ENCODE results near the gene OBSCN.
"Not testable (repeated sequence)": the region's sequence is repeated elsewhere in the genome, so short reads cannot be mapped to it uniquely, and the experiment has no call there.

Gene OBSCN

GRCh38 chr1:228246216-228246900 lies 38.5 kb downstream of the OBSCN start:
- in situ Hi-C loops (cut with HindIII; ENCODE audit: low sequenced_read_pairs) = loop anchor here (10.0 kb wide), 1 partner anchor 138 kb away; no protein-coding TSS in a partner anchor

GRCh38 chr1:228249513-228250305 lies 41.9 kb downstream of the OBSCN start:
- in situ Hi-C loops (cut with HindIII; ENCODE audit: low sequenced_read_pairs) = loop anchor here (10.0 kb wide), 1 partner anchor 135 kb away; no protein-coding TSS in a partner anchor

- in situ Hi-C loops (cut with HindIII; ENCODE audit: low sequenced_read_pairs) = not testable (repeated sequence)
Measured at GRCh38 chr1:228252476-228252875, 44.6 kb downstream of the OBSCN start.

- in situ Hi-C loops (cut with HindIII; ENCODE audit: low sequenced_read_pairs) = no loop called here
Measured at GRCh38 chr1:228256626-228257375, 49.0 kb downstream of the OBSCN start.

GRCh38 chr1:228258486-228258885 lies 50.6 kb downstream of the OBSCN start:
- in situ Hi-C loops (cut with HindIII; ENCODE audit: low sequenced_read_pairs) = no loop called here

- in situ Hi-C loops (cut with HindIII; ENCODE audit: low sequenced_read_pairs) = no loop called here
Measured at GRCh38 chr1:228259368-228259894, 51.6 kb downstream of the OBSCN start.

GRCh38 chr1:228259951-228260350 lies 52.1 kb downstream of the OBSCN start:
- in situ Hi-C loops (cut with HindIII; ENCODE audit: low sequenced_read_pairs) = no loop called here

GRCh38 chr1:228261706-228262105 lies 53.9 kb downstream of the OBSCN start:
- in situ Hi-C loops (cut with HindIII; ENCODE audit: low sequenced_read_pairs) = no loop called here

GRCh38 chr1:228262475-228262874 lies 54.6 kb downstream of the OBSCN start:
- in situ Hi-C loops (cut with HindIII; ENCODE audit: low sequenced_read_pairs) = no loop called here

- in situ Hi-C loops (cut with HindIII; ENCODE audit: low sequenced_read_pairs) = no loop called here
Measured at GRCh38 chr1:228263636-228264035, 55.8 kb downstream of the OBSCN start.

GRCh38 chr1:228264090-228264829 lies 56.4 kb downstream of the OBSCN start:
- in situ Hi-C loops (cut with HindIII; ENCODE audit: low sequenced_read_pairs) = no loop called here

- in situ Hi-C loops (cut with HindIII; ENCODE audit: low sequenced_read_pairs) = no loop called here
Measured at GRCh38 chr1:228265167-228265566, 57.3 kb downstream of the OBSCN start.

GRCh38 chr1:228267962-228268880 lies 60.4 kb downstream of the OBSCN start:
- in situ Hi-C loops (cut with HindIII; ENCODE audit: low sequenced_read_pairs) = no loop called here

- in situ Hi-C loops (cut with HindIII; ENCODE audit: low sequenced_read_pairs) = no loop called here
Measured at GRCh38 chr1:228268881-228269265, 61.0 kb downstream of the OBSCN start.

GRCh38 chr1:228269431-228269830 lies 61.6 kb downstream of the OBSCN start:
- in situ Hi-C loops (cut with HindIII; ENCODE audit: low sequenced_read_pairs) = not testable (repeated sequence)

- in situ Hi-C loops (cut with HindIII; ENCODE audit: low sequenced_read_pairs) = loop anchor here (10.0 kb wide), 1 partner anchor 505 kb away; no protein-coding TSS in a partner anchor
Measured at GRCh38 chr1:228270032-228270431, 62.2 kb downstream of the OBSCN start.

GRCh38 chr1:228271701-228272251 lies 63.9 kb downstream of the OBSCN start:
- in situ Hi-C loops (cut with HindIII; ENCODE audit: low sequenced_read_pairs) = loop anchor here (10.0 kb wide), 1 partner anchor 507 kb away; no protein-coding TSS in a partner anchor

- in situ Hi-C loops (cut with HindIII; ENCODE audit: low sequenced_read_pairs) = loop anchor here (10.0 kb wide), 1 partner anchor 508 kb away; no protein-coding TSS in a partner anchor
Measured at GRCh38 chr1:228272331-228272791, 64.5 kb downstream of the OBSCN start.
